IMR-90 (cell line): ENCODE results near the gene GREB1L. TPM values are rescaled to one million over a fixed set of nuclear protein-coding genes. Genes with fewer than 3 reads are reported as not detected.

Experiments used
- ATAC-seq: fragments of 200-7000 bp; cut with Tn5 transposase; 2 replicates; pipeline ENCODE4 v1.9.1; 2020; ENCODE audit warnings: low read depth, mild to moderate bottlenecking, moderate library complexity
- BruUV-seq: library from RNA; stranded (reverse); fragments of 400-500 nt; replicated peaks from 2 replicates; lab custom pipeline; 2021; lab: Mats Ljungman, UMichigan
- CTCF ChIA-PET: fragments of 300-600 bp; formaldehyde crosslinking; extraction: SDS; loops from one replicate; lab custom pipeline; 2021; ENCODE audit warnings: antibody characterized with exemption; lab: Yijun Ruan, JAX
- POLR2A ChIA-PET: fragments of 300-600 bp; sonication (Branson Sonifier 250); formaldehyde crosslinking; loops from one replicate; lab custom pipeline; 2022; ENCODE audit warnings: antibody characterized with exemption; ENCODE audit not compliant: unreplicated experiment; lab: Charles Lee
- DNase-seq: peaks from one replicate; pipeline ENCODE4 v3.0.0; 2013
- H2AFZ ChIP-seq: replicated peaks from 2 replicates; pipeline ENCODE3; 2013; ENCODE audit warnings: low read length, mild to moderate bottlenecking; ENCODE audit not compliant: poor library complexity
- H2AK5ac ChIP-seq: 2 replicates; pipeline ENCODE4 v1.6.1; 2013; ENCODE audit warnings: low read depth, low read length, inconsistent platforms
- H2AK9ac ChIP-seq: replicated peaks from 2 replicates; pipeline ENCODE3; 2013; ENCODE audit warnings: mild to moderate bottlenecking, low read depth, low read length, moderate library complexity; ENCODE audit not compliant: poor library complexity
- H2BK120ac ChIP-seq: 2 replicates; pipeline ENCODE4 v1.6.1; 2013; ENCODE audit warnings: low read depth, low read length, inconsistent platforms
- H2BK15ac ChIP-seq: 3 replicates; pipeline ENCODE4 v1.6.1; 2013; ENCODE audit warnings: low read depth, low read length, inconsistent platforms
- H2BK20ac ChIP-seq: 2 replicates; pipeline ENCODE4 v1.6.1; 2013; ENCODE audit warnings: low read depth, mild to moderate bottlenecking, inconsistent platforms, low read length, moderate library complexity
- H2BK5ac ChIP-seq: 2 replicates; pipeline ENCODE4 v1.6.1; 2013; ENCODE audit warnings: mild to moderate bottlenecking, low read depth, low read length, inconsistent platforms; ENCODE audit not compliant: poor library complexity, severe bottlenecking
- H3K14ac ChIP-seq: replicated peaks from 2 replicates; pipeline ENCODE4 v1.6.1; 2013; ENCODE audit warnings: low read depth, low read length, inconsistent platforms
- H3K18ac ChIP-seq: 2 replicates; pipeline ENCODE4 v1.6.1; 2013; ENCODE audit warnings: low read depth, low read length, control low read depth
- H3K23ac ChIP-seq: 2 replicates; pipeline ENCODE4 v1.6.1; 2013; ENCODE audit warnings: low read depth, low read length, inconsistent platforms
- H3K27ac ChIP-seq: 2 replicates; pipeline ENCODE4 v1.5.1; 2013; ENCODE audit warnings: mild to moderate bottlenecking, control low read depth, low read length; ENCODE audit not compliant: insufficient read depth
- H3K27me3 ChIP-seq: 2 replicates; pipeline ENCODE4 v1.6.1; 2013; ENCODE audit warnings: low read length; ENCODE audit not compliant: control insufficient read depth, insufficient read depth
- H3K36me3 ChIP-seq: 2 replicates; pipeline ENCODE4 v1.6.1; 2013; ENCODE audit warnings: low read length, mixed read lengths; ENCODE audit not compliant: control insufficient read depth, insufficient read depth
- H3K4ac ChIP-seq: 2 replicates; pipeline ENCODE4 v1.6.1; 2013; ENCODE audit warnings: low read depth, low read length, inconsistent platforms
- H3K4me1 ChIP-seq: 2 replicates; pipeline ENCODE4 v1.6.1; 2013; ENCODE audit warnings: low read length, mixed read lengths; ENCODE audit not compliant: control insufficient read depth, insufficient read depth
- H3K4me2 ChIP-seq: 2 replicates; pipeline ENCODE4 v1.6.1; 2013; ENCODE audit warnings: low read depth, mild to moderate bottlenecking, control low read depth, low read length, moderate library complexity
- H3K4me3 ChIP-seq: 2 replicates; pipeline ENCODE4 v1.5.1; 2013; ENCODE audit warnings: low read depth, mild to moderate bottlenecking, control low read depth, low read length, moderate library complexity; ENCODE audit not compliant: insufficient read depth
- H3K56ac ChIP-seq: 2 replicates; pipeline ENCODE4 v1.6.1; 2013; ENCODE audit warnings: low read length, inconsistent platforms; ENCODE audit not compliant: insufficient read depth; ENCODE audit errors: extremely low read depth
- H3K79me1 ChIP-seq, 2 experiments: 2 replicates each; pipeline ENCODE4 v1.6.1; 2013; ENCODE audit warnings: low read length in 2 of 2, inconsistent platforms in 1 of 2, low read depth in 1 of 2
- H3K9ac ChIP-seq: 2 replicates; pipeline ENCODE4 v1.6.1; 2013; ENCODE audit warnings: low read depth, low read length, control low read depth
- H3K9me1 ChIP-seq: 2 replicates; pipeline ENCODE4 v1.6.1; 2013; ENCODE audit warnings: low read length, inconsistent platforms; ENCODE audit not compliant: insufficient read depth
- H3K9me3 ChIP-seq: 2 replicates; pipeline ENCODE4 v1.6.1; 2013; ENCODE audit warnings: low read length; ENCODE audit not compliant: control insufficient read depth, insufficient read depth
- H4K20me1 ChIP-seq: 2 replicates; pipeline ENCODE4 v1.6.1; 2013; ENCODE audit warnings: low read length, inconsistent platforms; ENCODE audit not compliant: insufficient read depth
- H4K5ac ChIP-seq: 2 replicates; pipeline ENCODE4 v1.6.1; 2013; ENCODE audit warnings: mild to moderate bottlenecking, low read depth, low read length, control low read depth
- H4K8ac ChIP-seq, 2 experiments: 2 replicates each; pipeline ENCODE4 v1.6.1; 2013; ENCODE audit warnings: low read depth in 2 of 2, low read length in 2 of 2, control low read depth in 1 of 2, inconsistent platforms in 1 of 2
- H4K91ac ChIP-seq: 2 replicates; pipeline ENCODE4 v1.6.1; 2013; ENCODE audit warnings: low read depth, low read length, inconsistent platforms; ENCODE audit not compliant: insufficient read depth
- BHLHE40 ChIP-seq: fragments of 150-350 bp; IDR thresholded peaks from 2 replicates; pipeline ENCODE4 v1.6.1; 2016; ENCODE audit warnings: mild to moderate bottlenecking, low read depth, low read length
- CEBPB ChIP-seq: IDR thresholded peaks from 2 replicates; pipeline ENCODE4 v1.6.1; 2012; ENCODE audit warnings: low read depth, low read length, improper control_type of control experiment
- CHD1 ChIP-seq: IDR thresholded peaks from 2 replicates; pipeline ENCODE4 v1.6.1; 2012; ENCODE audit warnings: low read depth, low read length, improper control_type of control experiment
- CTCF ChIP-seq: conservative IDR thresholded peaks from 2 replicates; pipeline ENCODE4 v1.5.1; 2012; ENCODE audit warnings: mild to moderate bottlenecking, low read depth, low read length, improper control_type of control experiment
- ELK1 ChIP-seq: fragments of 150-350 bp; IDR thresholded peaks from 2 replicates; pipeline ENCODE4 v1.6.1; 2016; ENCODE audit warnings: low read depth, mild to moderate bottlenecking, low read length, moderate library complexity, borderline replicate concordance
- FOS ChIP-seq: fragments of 150-350 bp; IDR thresholded peaks from 2 replicates; pipeline ENCODE4 v1.6.1; 2016; ENCODE audit warnings: low read depth, low read length
- MAFK ChIP-seq: IDR thresholded peaks from 2 replicates; pipeline ENCODE4 v1.6.1; 2012; ENCODE audit warnings: low read depth, low read length, improper control_type of control experiment
- MAZ ChIP-seq: IDR thresholded peaks from 2 replicates; pipeline ENCODE4 v1.6.1; 2012; ENCODE audit warnings: low read depth, mild to moderate bottlenecking, low read length, improper control_type of control experiment, moderate library complexity, borderline replicate concordance
- MXI1 ChIP-seq: IDR thresholded peaks from 2 replicates; pipeline ENCODE4 v1.6.1; 2012; ENCODE audit warnings: low read depth, mild to moderate bottlenecking, low read length, moderate library complexity, borderline replicate concordance
- NFE2L2 ChIP-seq: fragments of 150-350 bp; IDR thresholded peaks from 2 replicates; pipeline ENCODE4 v1.6.1; 2016; ENCODE audit warnings: low read depth, mild to moderate bottlenecking, low read length
- POLR2A ChIP-seq: IDR thresholded peaks from 2 replicates; pipeline ENCODE4 v1.6.1; 2012; ENCODE audit warnings: mild to moderate bottlenecking, low read depth, low read length
- RAD21 ChIP-seq: IDR thresholded peaks from 2 replicates; pipeline ENCODE4 v1.6.1; 2012; ENCODE audit warnings: low read length, improper control_type of control experiment
- RCOR1 ChIP-seq: IDR thresholded peaks from 2 replicates; pipeline ENCODE4 v1.6.1; 2012; ENCODE audit warnings: mild to moderate bottlenecking, low read length, improper control_type of control experiment; ENCODE audit not compliant: insufficient replicate concordance
- RFX5 ChIP-seq: IDR thresholded peaks from 2 replicates; pipeline ENCODE4 v1.8.0; 2012; ENCODE audit warnings: low read depth, mild to moderate bottlenecking, low read length, moderate library complexity
- SMC3 ChIP-seq: fragments of 150-350 bp; IDR thresholded peaks from 2 replicates; pipeline ENCODE4 v1.6.1; 2016; ENCODE audit warnings: low read depth, mild to moderate bottlenecking, antibody characterized with exemption, low read length, moderate library complexity
- USF2 ChIP-seq: fragments of 150-350 bp; IDR thresholded peaks from 2 replicates; pipeline ENCODE4 v1.6.1; 2017; ENCODE audit warnings: mild to moderate bottlenecking, antibody characterized with exemption, low read length, low read depth
- WGBS, 2 experiments: methylation state at CpG; one replicate each; pipeline versions ENCODE4 v1.1.5 to v1.1.7; 2013; ENCODE audit warnings: missing lambda C conversion rate in 2 of 2; ENCODE audit not compliant: insufficient read length in 1 of 2; ENCODE audit errors: extremely low coverage in 2 of 2; 5-methylcytosine and 5-hydroxymethylcytosine counted together
- dilution Hi-C: fragments of 300-500 bp; cut with HindIII; formaldehyde crosslinking; loops from one replicate; pipeline ENCODE4 v1.14.3; 2018; ENCODE audit warnings: low sequenced_read_pairs; ENCODE audit not compliant: unreplicated experiment
- in situ Hi-C: fragments of 300-500 bp; cut with MboI; formaldehyde crosslinking; loops from 3 replicates; pipeline ENCODE4 v1.14.3; 2019; ENCODE audit warnings: low sequenced_read_pairs, inconsistent platforms, mixed read lengths
- intact Hi-C: fragments of 100-400 bp; cut with micrococcal nuclease; formaldehyde crosslinking; loops from 2 replicates; pipeline ENCODE4 v1.10.0; 2022
- polyA plus RNA-seq, 3 experiments: library from polyadenylated mRNA; depleted of rRNA; stranded (reverse); fragments of >200 nt; gene quantifications; 2 replicates each; pipeline ENCODE4 v1.2.3, GENCODE V29; 2012; ENCODE audit warnings: low replicate concordance in 1 of 3
- total RNA-seq: library from RNA; depleted of rRNA; stranded (reverse); fragments of >200 nt; gene quantifications from 2 replicates; pipeline ENCODE4 v1.2.3, GENCODE V29; 2012

GREB1L gene
- total and polyA plus RNA-seq, 2 of the 4 experiments (the other 2 are of a cell fraction), result under 0.01 to 0.02 TPM

- TF ChIP-seq CHD1, result no peak
- no peak for TF ChIP-seq RAD21
- no peak for TF ChIP-seq BHLHE40
- no peak for TF ChIP-seq RFX5
- no peak for TF ChIP-seq USF2
- no peak for TF ChIP-seq ELK1
- no peak for TF ChIP-seq RCOR1
- TF ChIP-seq CTCF, result no peak
- no peak for TF ChIP-seq FOS
- TF ChIP-seq SMC3, result no peak
- no peak for TF ChIP-seq MAZ
- TF ChIP-seq POLR2A, result no peak
- no peak for TF ChIP-seq MXI1
- TF ChIP-seq MAFK, result no peak
- no peak for TF ChIP-seq CEBPB
- TF ChIP-seq NFE2L2, result no peak
- H3K4me1 ChIP-seq, result no peaks in the 10 kb centered on the region
- H3K27me3 ChIP-seq, result peaks cover 5% of the 10 kb centered on the region
- no peak overlapping the region for H3K27ac ChIP-seq
- no peak overlapping the region for H4K91ac ChIP-seq
- no peak overlapping the region for H4K5ac ChIP-seq
- H3K18ac ChIP-seq, result no peak overlapping the region
- no peak overlapping the region for H3K4me2 ChIP-seq
- DNase-seq (no peak), ATAC-seq (no peak)
- BruUV-seq, result no TSS peak
- H2AFZ ChIP-seq, result no peak overlapping the region
- H4K20me1 ChIP-seq, result no peaks in the 10 kb centered on the region
- H3K9me1 ChIP-seq, result no peaks in the 10 kb centered on the region
- H3K56ac ChIP-seq, result no peak overlapping the region
- H3K36me3 ChIP-seq, result no peaks in the 10 kb centered on the region
- H3K14ac ChIP-seq, result no peak overlapping the region
- no peak overlapping the region for H3K4ac ChIP-seq
- H3K79me1 ChIP-seq, result no peaks in the 10 kb centered on the region
- ChIA-PET CTCF (no interaction called here), POLR2A (no interaction called here)
- H2BK20ac ChIP-seq, result no peak overlapping the region
- H4K8ac ChIP-seq, result no peak overlapping the region
- H3K9ac ChIP-seq, result no peak overlapping the region
- no peak overlapping the region for H2AK5ac ChIP-seq
- no peak overlapping the region for H2BK120ac ChIP-seq
- H3K4me3 ChIP-seq, result no peak overlapping the region
- no CpG with 5 or more reads among the region's 2 CpGs for WGBS, 2 experiments
- intact Hi-C loops, result no loop called here
- H2AK9ac ChIP-seq, result no peak overlapping the region
- dilution Hi-C loops, result no loop called here
- no peaks in the 10 kb centered on the region for H3K9me3 ChIP-seq
- H2BK15ac ChIP-seq, result no peak overlapping the region
- no peak overlapping the region for H3K23ac ChIP-seq
- no peak overlapping the region for H2BK5ac ChIP-seq
- in situ Hi-C loops, result no loop called here
Observed at GRCh38 chr18:21398121-21398520, 156.1 kb downstream of the GREB1L start.
